Fibroblast of lung (primary cell): Measurements from ENCODE around the gene HIPK2. TPM values are rescaled to one million over a fixed set of nuclear protein-coding genes. Genes with fewer than 3 reads are reported as not detected.
A peak's percentile ranks its signal among the peaks of the same experiment; 100 is the strongest.

Source experiments
- DNase-seq, 2 donors: peaks; one replicate each; pipeline versions ENCODE4 v3.0.0 to v3.0.0-alpha.2; 2010; ENCODE audit warnings: low read depth in 2 of 2
- H2AFZ ChIP-seq: 2 replicates; pipeline ENCODE4 v1.5.1; 2012; ENCODE audit warnings: low read length, control low read depth, inconsistent platforms
- H3K27ac ChIP-seq: 2 replicates; pipeline ENCODE4 v1.5.1; 2011; ENCODE audit warnings: low read length, control low read depth; ENCODE audit not compliant: insufficient read depth
- H3K27me3 ChIP-seq: 2 replicates; pipeline ENCODE4 v1.5.1; 2011; ENCODE audit warnings: mild to moderate bottlenecking, low read length; ENCODE audit not compliant: control insufficient read depth, insufficient read depth
- H3K36me3 ChIP-seq: 2 replicates; pipeline ENCODE4 v1.5.1; 2011; ENCODE audit warnings: low read length; ENCODE audit not compliant: control insufficient read depth, insufficient read depth
- H3K4me1 ChIP-seq: 2 replicates; pipeline ENCODE4 v1.5.1; 2011; ENCODE audit warnings: low read length; ENCODE audit not compliant: control insufficient read depth, insufficient read depth; ENCODE audit errors: extremely low read depth
- H3K4me2 ChIP-seq: 2 replicates; pipeline ENCODE4 v1.5.1; 2011; ENCODE audit warnings: low read length, control low read depth; ENCODE audit not compliant: insufficient read depth; ENCODE audit errors: extremely low read depth
- H3K4me3 ChIP-seq, 4 experiments: fragments of 200-600 bp in 1 of 4; sonication (generic) in 1 of 4; replicated peaks in 1 of 4; 2 replicates each; pipeline ENCODE4 v1.5.1; 2011 to 2016; ENCODE audit warnings: low read length in 4 of 4, low read depth in 3 of 4, mild to moderate bottlenecking in 3 of 4, control low read depth in 2 of 4, inconsistent platforms in 1 of 4, mixed read lengths in 1 of 4; ENCODE audit not compliant: insufficient read depth in 1 of 4; ENCODE audit errors: control extremely low read depth in 1 of 4
- H3K79me2 ChIP-seq: 2 replicates; pipeline ENCODE4 v1.5.1; 2012; ENCODE audit warnings: mild to moderate bottlenecking, low read length, inconsistent platforms; ENCODE audit not compliant: control insufficient read depth, insufficient read depth
- H3K9ac ChIP-seq: 2 replicates; pipeline ENCODE4 v1.5.1; 2011; ENCODE audit warnings: mild to moderate bottlenecking, low read length, control low read depth; ENCODE audit not compliant: insufficient read depth
- H3K9me3 ChIP-seq: 2 replicates; pipeline ENCODE4 v1.5.1; 2012; ENCODE audit warnings: low read depth, low read length; ENCODE audit not compliant: control insufficient read depth, insufficient read depth
- H4K20me1 ChIP-seq: 2 replicates; pipeline ENCODE4 v1.5.1; 2011; ENCODE audit warnings: low read length; ENCODE audit not compliant: control insufficient read depth, insufficient read depth; ENCODE audit errors: extremely low read depth
- EZH2 ChIP-seq: IDR thresholded peaks from 2 replicates; pipeline ENCODE4 v1.5.1; 2012; ENCODE audit warnings: low read length, control low read depth, mild to moderate bottlenecking; ENCODE audit errors: missing control alignments
- polyA plus RNA-seq, 2 donors: library from polyadenylated mRNA; depleted of rRNA in 1 of 2; stranded (reverse) in 1 of 2; unstranded in 1 of 2; fragments of >200 nt; gene quantifications; 2 replicates each; pipeline ENCODE4 v1.2.1, GENCODE V29; 2011 to 2012; ENCODE audit warnings: missing spikeins in 1 of 2
- total RNA-seq: library from RNA; depleted of rRNA; stranded (reverse); fragments of >200 nt; gene quantifications from 2 replicates; pipeline ENCODE4 v1.2.1, GENCODE V29; 2014
- TF ChIP-seq, protein P1 (sequence below), 2 donors: IDR thresholded peaks in 1 of 2; conservative IDR thresholded peaks in 1 of 2; 1 replicate in 1 of 2; 2 replicates in 1 of 2; pipeline ENCODE4 v1.5.1; 2011 to 2012; ENCODE audit warnings: low read length in 2 of 2, control low read depth in 1 of 2, inconsistent platforms in 1 of 2, low read depth in 1 of 2, mild to moderate bottlenecking in 1 of 2

Gene HIPK2
- total and polyA plus RNA-seq, 2 donors (not counting 1 experiment from before 2014, with no cell fraction given), result 10.1 to 11.1 TPM

DNA sequence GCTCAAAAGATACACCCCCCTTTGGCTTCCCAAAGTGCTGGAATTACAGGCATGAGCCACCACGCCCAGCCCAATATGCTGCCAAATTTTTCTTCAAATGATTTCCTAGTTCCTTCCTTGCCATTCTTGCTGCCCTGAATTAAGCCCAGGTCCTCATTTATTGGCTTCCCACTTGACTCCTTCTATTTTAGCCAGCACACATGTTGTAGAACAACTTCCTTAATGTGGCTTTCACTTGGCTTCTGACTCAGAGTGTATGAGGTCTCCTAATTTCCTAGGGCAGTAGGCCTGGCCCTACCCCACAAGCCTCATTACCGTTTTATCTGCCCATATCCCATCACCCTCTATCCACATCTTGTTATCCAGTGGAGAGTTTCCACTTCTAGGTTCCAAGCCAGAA is 21.8 kb upstream of the HIPK2 start:
- Histone ChIP-seq H3K27ac (no peak overlapping the region), H2AFZ (no peak overlapping the region), H3K27me3 (no peaks in the 10 kb centered on the region), H3K4me3 (no peak overlapping the region), H4K20me1 (no peaks in the 10 kb centered on the region), H3K9me3 (no peaks in the 10 kb centered on the region), H3K36me3 (no peaks in the 10 kb centered on the region), H3K79me2 (no peaks in the 10 kb centered on the region), H3K9ac (no peak overlapping the region), H3K4me1 (no peaks in the 10 kb centered on the region), H3K4me2 (no peak overlapping the region)
- TF ChIP-seq, protein P1, sequence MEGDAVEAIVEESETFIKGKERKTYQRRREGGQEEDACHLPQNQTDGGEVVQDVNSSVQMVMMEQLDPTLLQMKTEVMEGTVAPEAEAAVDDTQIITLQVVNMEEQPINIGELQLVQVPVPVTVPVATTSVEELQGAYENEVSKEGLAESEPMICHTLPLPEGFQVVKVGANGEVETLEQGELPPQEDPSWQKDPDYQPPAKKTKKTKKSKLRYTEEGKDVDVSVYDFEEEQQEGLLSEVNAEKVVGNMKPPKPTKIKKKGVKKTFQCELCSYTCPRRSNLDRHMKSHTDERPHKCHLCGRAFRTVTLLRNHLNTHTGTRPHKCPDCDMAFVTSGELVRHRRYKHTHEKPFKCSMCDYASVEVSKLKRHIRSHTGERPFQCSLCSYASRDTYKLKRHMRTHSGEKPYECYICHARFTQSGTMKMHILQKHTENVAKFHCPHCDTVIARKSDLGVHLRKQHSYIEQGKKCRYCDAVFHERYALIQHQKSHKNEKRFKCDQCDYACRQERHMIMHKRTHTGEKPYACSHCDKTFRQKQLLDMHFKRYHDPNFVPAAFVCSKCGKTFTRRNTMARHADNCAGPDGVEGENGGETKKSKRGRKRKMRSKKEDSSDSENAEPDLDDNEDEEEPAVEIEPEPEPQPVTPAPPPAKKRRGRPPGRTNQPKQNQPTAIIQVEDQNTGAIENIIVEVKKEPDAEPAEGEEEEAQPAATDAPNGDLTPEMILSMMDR (conservative IDR thresholded peaks at IDR 0.05 in 1 of 2, IDR thresholded peaks at IDR 0.05 in 1 of 2; ENCODE audit: low read depth in 1 of 2, low read length in 2 of 2), result no peak
- TF ChIP-seq EZH2, result no peak
- DNase-seq, result peak in 1 of 2 donors; percentile 12

DNA sequence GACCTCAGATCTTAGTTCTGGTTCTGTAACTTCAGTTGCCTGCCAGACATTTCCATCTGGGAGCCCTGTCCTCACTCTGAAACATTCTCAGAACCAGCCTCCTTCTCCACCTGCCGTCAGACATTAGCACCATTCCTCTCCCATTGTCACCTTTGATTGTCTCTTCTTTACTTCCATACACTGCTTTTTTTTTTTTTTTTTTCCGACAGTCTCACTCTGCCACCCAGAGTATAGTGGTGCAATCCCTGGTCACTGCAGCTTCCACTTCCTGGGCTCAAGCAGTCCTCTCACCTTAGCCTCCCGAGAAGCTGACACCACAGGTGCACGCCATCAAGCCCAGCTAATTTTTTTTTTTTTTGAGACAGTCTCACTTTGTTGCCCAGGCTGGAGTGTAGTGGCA is 21.1 kb upstream of the HIPK2 start:
- Histone ChIP-seq H3K36me3 (no peaks in the 10 kb centered on the region), H3K4me3 (no peak overlapping the region), H3K27ac (no peak overlapping the region), H3K4me1 (no peaks in the 10 kb centered on the region), H3K27me3 (no peaks in the 10 kb centered on the region), H4K20me1 (no peaks in the 10 kb centered on the region), H3K79me2 (no peaks in the 10 kb centered on the region), H3K9ac (no peak overlapping the region), H3K4me2 (no peak overlapping the region), H2AFZ (no peak overlapping the region), H3K9me3 (no peaks in the 10 kb centered on the region)
- no peak for DNase-seq
- TF ChIP-seq EZH2, result no peak
- TF ChIP-seq, protein P1 (conservative IDR thresholded peaks at IDR 0.05 in 1 of 2, IDR thresholded peaks at IDR 0.05 in 1 of 2; ENCODE audit: low read depth in 1 of 2, low read length in 2 of 2), result no peak

DNA sequence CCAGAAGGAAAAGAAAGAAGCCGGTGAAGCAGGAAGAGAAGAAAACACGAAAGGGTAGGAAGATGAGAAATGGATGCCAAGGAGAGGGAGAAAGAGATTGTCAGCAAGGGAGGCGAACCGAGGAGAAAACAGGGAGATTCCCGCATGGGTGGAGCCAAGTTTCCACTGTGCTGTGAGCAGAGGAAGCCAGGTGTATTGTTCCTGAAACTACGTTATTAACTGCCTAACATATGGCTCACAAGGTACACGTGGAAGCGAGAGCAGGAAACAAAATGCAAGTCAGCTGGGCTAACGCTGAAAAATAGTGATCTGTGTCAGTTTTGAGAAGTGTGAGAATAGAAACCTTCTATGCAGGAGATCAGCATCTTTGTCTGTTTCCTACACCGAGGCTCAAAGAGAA is 20.4 kb upstream of the HIPK2 start:
- Histone ChIP-seq H3K9me3 (no peaks in the 10 kb centered on the region), H2AFZ (no peak overlapping the region), H3K27ac (no peak overlapping the region), H3K4me3 (no peak overlapping the region), H3K79me2 (no peaks in the 10 kb centered on the region), H3K36me3 (no peaks in the 10 kb centered on the region), H3K4me1 (no peaks in the 10 kb centered on the region), H4K20me1 (no peaks in the 10 kb centered on the region), H3K27me3 (no peaks in the 10 kb centered on the region), H3K9ac (no peak overlapping the region), H3K4me2 (no peak overlapping the region)
- no peak for DNase-seq
- no peak for TF ChIP-seq EZH2
- TF ChIP-seq, protein P1 (conservative IDR thresholded peaks at IDR 0.05 in 1 of 2, IDR thresholded peaks at IDR 0.05 in 1 of 2; ENCODE audit: low read depth in 1 of 2, low read length in 2 of 2), result no peak
